PC-9 (cell line): ENCODE results near the gene ACAP2. TPM values are rescaled to one million over a fixed set of nuclear protein-coding genes. Genes with fewer than 3 reads are reported as not detected.

Experiments
- BruUV-seq: library from RNA; stranded (reverse); fragments of 400-500 nt; replicated peaks from 2 replicates; lab custom pipeline; 2021; lab: Mats Ljungman, UMichigan
- CTCF ChIA-PET: fragments of 300-600 bp; sonication (Branson Sonifier 250); formaldehyde crosslinking; loops from one replicate; lab custom pipeline; 2022; ENCODE audit warnings: antibody characterized with exemption; lab: Charles Lee
- POLR2A ChIA-PET: fragments of 300-600 bp; sonication (Branson Sonifier 250); formaldehyde crosslinking; loops from one replicate; lab custom pipeline; 2022; ENCODE audit warnings: antibody characterized with exemption; ENCODE audit not compliant: unreplicated experiment; lab: Charles Lee
- DNase-seq, 2 experiments: peaks; one replicate each; pipeline versions ENCODE4 v3.0.0 to v3.0.0-alpha.2; 2015 to 2022; ENCODE audit warnings: mixed read lengths in 1 of 2
- H2AFZ ChIP-seq: fragments of 200-600 bp; sonication (generic); 2 replicates; pipeline ENCODE4 v1.8.1; 2017; ENCODE audit warnings: antibody characterized with exemption
- H3F3A ChIP-seq: fragments of 200-600 bp; sonication (generic); 2 replicates; pipeline ENCODE4 v1.8.1; 2017; ENCODE audit warnings: antibody characterized with exemption, mild to moderate bottlenecking, low read depth; ENCODE audit not compliant: insufficient read depth
- H3K27ac ChIP-seq: fragments of 200-600 bp; sonication (generic); 2 replicates; pipeline ENCODE4 v1.6.1; 2016; ENCODE audit warnings: mixed run types
- H3K27me3 ChIP-seq: fragments of 200-600 bp; sonication (generic); 2 replicates; pipeline ENCODE4 v1.6.1; 2016; ENCODE audit warnings: low read depth, mixed run types; ENCODE audit not compliant: insufficient read depth
- H3K36me3 ChIP-seq: fragments of 200-600 bp; sonication (generic); 2 replicates; pipeline ENCODE4 v1.6.1; 2016; ENCODE audit warnings: low read depth, mixed run types
- H3K4me1 ChIP-seq: fragments of 200-600 bp; sonication (generic); replicated peaks from 2 replicates; pipeline ENCODE4 v1.6.1; 2016; ENCODE audit warnings: mixed run types; ENCODE audit not compliant: insufficient read depth
- H3K4me2 ChIP-seq: fragments of 200-600 bp; sonication (generic); 2 replicates; pipeline ENCODE4 v1.6.1; 2017; ENCODE audit warnings: mixed run types
- H3K4me3 ChIP-seq: fragments of 200-600 bp; sonication (generic); 2 replicates; pipeline ENCODE4 v1.6.1; 2016; ENCODE audit warnings: mixed run types
- H3K79me2 ChIP-seq: fragments of 200-600 bp; sonication (generic); 2 replicates; pipeline ENCODE4 v1.6.1; 2017; ENCODE audit warnings: low read depth, mixed run types
- H3K9me2 ChIP-seq: fragments of 200-600 bp; sonication (generic); 2 replicates; pipeline ENCODE4 v1.8.1; 2017; ENCODE audit warnings: mild to moderate bottlenecking; ENCODE audit not compliant: insufficient read depth
- H3K9me3 ChIP-seq: fragments of 200-600 bp; sonication (generic); 2 replicates; pipeline ENCODE4 v1.8.1; 2016; ENCODE audit warnings: low read depth; ENCODE audit not compliant: insufficient read depth
- H4K20me1 ChIP-seq: fragments of 200-600 bp; sonication (generic); 2 replicates; pipeline ENCODE4 v1.8.1; 2017; ENCODE audit not compliant: insufficient read depth
- EZH2 ChIP-seq: fragments of 200-600 bp; sonication (generic); IDR thresholded peaks from 2 replicates; pipeline ENCODE4 v1.8.0; 2017; ENCODE audit warnings: antibody characterized with exemption, low read depth
- intact Hi-C: fragments of 100-400 bp; cut with micrococcal nuclease; formaldehyde crosslinking; loops from one replicate; pipeline ENCODE4 v1.10.0; 2022; ENCODE audit not compliant: unreplicated experiment
- total RNA-seq: library from RNA; stranded (reverse); gene quantifications from 2 replicates; pipeline ENCODE4 v1.2.3, GENCODE V29; 2021
- TF ChIP-seq, protein P1 (sequence below): fragments of 200-600 bp; sonication (generic); conservative IDR thresholded peaks from 2 replicates; pipeline ENCODE4 v1.6.1; 2017; ENCODE audit warnings: mixed run types, antibody characterized with exemption, mild to moderate bottlenecking, moderate library complexity

ACAP2 gene
- total RNA-seq, 1 experiment from 2014 or later, result 67.9 TPM

DNA sequence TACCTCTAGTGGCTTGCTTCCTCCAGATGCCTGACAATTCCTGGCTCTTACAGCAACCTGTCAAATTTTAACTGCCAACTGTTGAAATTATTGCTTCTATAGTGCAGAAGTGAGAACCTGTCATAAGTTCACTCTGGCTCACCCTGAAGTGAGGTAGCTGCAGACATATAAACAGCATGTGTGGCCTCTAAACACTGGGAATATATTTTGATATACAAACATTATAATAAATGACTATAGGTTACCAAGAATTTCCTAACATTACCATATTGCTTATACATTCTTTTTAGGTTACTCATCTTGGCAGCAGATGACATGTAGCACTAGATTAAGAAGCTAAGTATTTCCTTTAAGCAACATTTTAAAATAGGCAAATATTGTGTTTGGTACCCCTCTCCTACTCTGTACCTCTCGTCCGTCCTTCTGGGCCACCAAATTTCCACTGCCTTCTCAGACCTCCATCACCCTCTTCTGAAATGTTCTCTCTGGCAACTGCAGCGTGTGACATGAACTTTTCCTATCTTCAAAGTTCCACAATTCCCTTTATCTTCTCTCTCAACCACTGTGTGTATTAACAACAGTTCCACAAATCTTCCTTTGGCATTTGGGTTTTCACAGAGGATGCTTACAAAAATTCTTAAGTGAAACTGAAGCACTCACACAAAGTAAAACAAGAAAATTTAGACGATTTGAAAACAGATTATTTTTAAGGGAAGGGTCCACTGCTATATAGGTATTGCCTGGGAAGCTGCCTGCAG lies 156.5 kb downstream of the ACAP2 start:
- Histone ChIP-seq H2AFZ (no peak overlapping the region), H3K9me2 (no peaks in the 10 kb centered on the region), H3F3A (0 out of 2 replicates have a peak, but pooled peaks cover 7% of the 10 kb centered on the region), H3K4me2 (no peak overlapping the region), H3K27me3 (no peaks in the 10 kb centered on the region), H3K9me3 (no peaks in the 10 kb centered on the region), H3K36me3 (peaks cover 38% of the 10 kb centered on the region), H3K4me1 (no peaks in the 10 kb centered on the region; the same call in 1 of the 2 replicates), H3K4me3 (no peak overlapping the region), H4K20me1 (no peaks in the 10 kb centered on the region), H3K79me2 (no peaks in the 10 kb centered on the region), H3K27ac (peak overlapping the region; percentile 21)
- TF ChIP-seq, protein P1, sequence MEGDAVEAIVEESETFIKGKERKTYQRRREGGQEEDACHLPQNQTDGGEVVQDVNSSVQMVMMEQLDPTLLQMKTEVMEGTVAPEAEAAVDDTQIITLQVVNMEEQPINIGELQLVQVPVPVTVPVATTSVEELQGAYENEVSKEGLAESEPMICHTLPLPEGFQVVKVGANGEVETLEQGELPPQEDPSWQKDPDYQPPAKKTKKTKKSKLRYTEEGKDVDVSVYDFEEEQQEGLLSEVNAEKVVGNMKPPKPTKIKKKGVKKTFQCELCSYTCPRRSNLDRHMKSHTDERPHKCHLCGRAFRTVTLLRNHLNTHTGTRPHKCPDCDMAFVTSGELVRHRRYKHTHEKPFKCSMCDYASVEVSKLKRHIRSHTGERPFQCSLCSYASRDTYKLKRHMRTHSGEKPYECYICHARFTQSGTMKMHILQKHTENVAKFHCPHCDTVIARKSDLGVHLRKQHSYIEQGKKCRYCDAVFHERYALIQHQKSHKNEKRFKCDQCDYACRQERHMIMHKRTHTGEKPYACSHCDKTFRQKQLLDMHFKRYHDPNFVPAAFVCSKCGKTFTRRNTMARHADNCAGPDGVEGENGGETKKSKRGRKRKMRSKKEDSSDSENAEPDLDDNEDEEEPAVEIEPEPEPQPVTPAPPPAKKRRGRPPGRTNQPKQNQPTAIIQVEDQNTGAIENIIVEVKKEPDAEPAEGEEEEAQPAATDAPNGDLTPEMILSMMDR, result no peak
- no peak for TF ChIP-seq EZH2
- intact Hi-C loops, result no loop called here
- ChIA-PET POLR2A (interaction anchor here (0.6 kb wide), 1 partner anchor 257 kb away, joined by 3 read pairs; no protein-coding TSS in a partner anchor), CTCF (no interaction called here)
- DNase-seq, result peak in 1 of 2 experiments; percentile 62
- no TSS peak for BruUV-seq

DNA sequence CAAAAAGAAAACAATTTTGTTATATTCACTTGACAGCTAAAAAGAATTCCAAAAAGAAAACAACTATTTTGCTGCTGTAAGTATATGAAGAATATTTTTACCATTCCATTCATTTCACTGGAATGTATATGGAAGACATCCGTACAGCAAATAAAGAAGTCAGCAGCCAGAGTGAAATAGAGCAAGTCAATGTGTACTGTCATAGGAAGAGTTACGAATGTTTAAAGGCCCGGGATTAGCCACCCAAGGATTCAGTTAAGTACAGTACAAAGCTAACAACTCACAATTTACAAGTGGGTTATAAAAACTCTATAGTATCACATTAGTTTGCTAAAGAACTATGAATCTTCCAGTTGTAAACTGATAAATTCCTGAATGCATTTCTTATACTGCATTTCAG lies 157.4 kb downstream of the ACAP2 start:
- BruUV-seq, result no TSS peak
- DNase-seq, result no peak
- no peak overlapping the region for H2AFZ ChIP-seq
- H3K4me3 ChIP-seq, result no peak overlapping the region
- no peaks in the 10 kb centered on the region; the same call in 1 of the 2 replicates for H3K4me1 ChIP-seq
- no peak overlapping the region for H3K27ac ChIP-seq
- 0 out of 2 replicates have a peak, but pooled peaks cover 7% of the 10 kb centered on the region for H3F3A ChIP-seq
- no peaks in the 10 kb centered on the region for H3K27me3 ChIP-seq
- peaks cover 39% of the 10 kb centered on the region for H3K36me3 ChIP-seq
- intact Hi-C loops, result no loop called here
- no peak overlapping the region for H3K4me2 ChIP-seq
- no peaks in the 10 kb centered on the region for H3K9me2 ChIP-seq
- no peaks in the 10 kb centered on the region for H3K79me2 ChIP-seq
- H3K9me3 ChIP-seq, result no peaks in the 10 kb centered on the region
- no peaks in the 10 kb centered on the region for H4K20me1 ChIP-seq
- TF ChIP-seq EZH2, result no peak
- TF ChIP-seq, protein P1, result no peak
- CTCF ChIA-PET, result no interaction called here
- POLR2A ChIA-PET, result no interaction called here

DNA sequence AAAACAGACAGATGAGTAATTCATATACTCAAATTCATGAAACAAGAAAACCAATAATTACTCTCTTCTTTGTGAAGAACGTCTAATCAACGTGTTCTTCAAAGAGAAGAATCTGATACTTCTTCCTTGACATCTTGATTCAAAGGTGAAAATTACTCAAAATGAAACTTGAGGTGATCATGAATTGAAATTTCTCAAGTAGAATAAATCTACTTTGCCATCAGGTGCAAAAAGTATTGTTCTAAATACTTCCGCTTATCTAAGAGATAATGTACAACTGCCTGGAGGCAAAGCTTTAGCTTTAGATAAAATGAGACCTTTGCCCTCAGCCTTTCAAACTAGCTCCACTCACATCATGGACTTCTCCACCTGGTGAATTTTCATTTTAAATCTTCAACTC lies 158.0 kb downstream of the ACAP2 start:
- no peak for DNase-seq
- Histone ChIP-seq H3K27ac (no peak overlapping the region), H2AFZ (no peak overlapping the region), H3K79me2 (no peaks in the 10 kb centered on the region), H4K20me1 (no peaks in the 10 kb centered on the region), H3K4me1 (no peaks in the 10 kb centered on the region; the same call in 1 of the 2 replicates), H3K27me3 (no peaks in the 10 kb centered on the region), H3K9me3 (no peaks in the 10 kb centered on the region), H3K9me2 (no peaks in the 10 kb centered on the region), H3K4me3 (no peak overlapping the region), H3K36me3 (peaks cover 36% of the 10 kb centered on the region), H3F3A (0 out of 2 replicates have a peak, but pooled peaks cover 7% of the 10 kb centered on the region), H3K4me2 (no peak overlapping the region)
- ChIA-PET CTCF (no interaction called here), POLR2A (no interaction called here)
- intact Hi-C loops, result no loop called here
- BruUV-seq, result no TSS peak
- no peak for TF ChIP-seq EZH2
- TF ChIP-seq, protein P1, result no peak
